Skeletal muscle tissue (tissue), 4 donors: ENCODE data around the gene LMF1. TPM values are rescaled to one million over a fixed set of nuclear protein-coding genes. Genes with fewer than 3 reads are reported as not detected.

Experiments
- H3K27ac ChIP-seq: one replicate; pipeline ENCODE4 v1.7.0; 2013; ENCODE audit warnings: mild to moderate bottlenecking, low read depth, low read length, inconsistent platforms
- H3K27me3 ChIP-seq, 3 donors: one replicate each; pipeline ENCODE4 v1.7.0; 2013; ENCODE audit warnings: low read length in 3 of 3; ENCODE audit not compliant: control insufficient read depth in 3 of 3, insufficient read depth in 3 of 3
- H3K36me3 ChIP-seq, 3 donors: one replicate each; pipeline ENCODE4 v1.7.0; 2013; ENCODE audit warnings: low read length in 3 of 3; ENCODE audit not compliant: control insufficient read depth in 3 of 3, insufficient read depth in 3 of 3
- H3K4me1 ChIP-seq, 3 donors: one replicate each; pipeline ENCODE4 v1.7.0; 2013; ENCODE audit warnings: low read length in 3 of 3, mild to moderate bottlenecking in 3 of 3; ENCODE audit not compliant: control insufficient read depth in 3 of 3, insufficient read depth in 3 of 3
- H3K4me3 ChIP-seq, 3 donors: one replicate each; pipeline ENCODE4 v1.7.0; 2013; ENCODE audit warnings: low read length in 3 of 3
- H3K9ac ChIP-seq, 3 donors: one replicate each; pipeline ENCODE4 v1.7.0; 2013; ENCODE audit warnings: low read length in 3 of 3, mild to moderate bottlenecking in 3 of 3, moderate library complexity in 2 of 3, low read depth in 1 of 3
- H3K9me3 ChIP-seq, 3 donors: one replicate each; pipeline ENCODE4 v1.7.0; 2013; ENCODE audit warnings: low read length in 3 of 3; ENCODE audit not compliant: control insufficient read depth in 3 of 3
- total RNA-seq: library from RNA; depleted of rRNA; stranded (reverse); fragments of >200 nt; gene quantifications from one replicate; pipeline ENCODE4 v1.2.3, GENCODE V29; 2014
- donor health status: Osteomylitis.

Gene LMF1
- total RNA-seq, 1 donor from 2014 or later, result 6.8 TPM

DNA sequence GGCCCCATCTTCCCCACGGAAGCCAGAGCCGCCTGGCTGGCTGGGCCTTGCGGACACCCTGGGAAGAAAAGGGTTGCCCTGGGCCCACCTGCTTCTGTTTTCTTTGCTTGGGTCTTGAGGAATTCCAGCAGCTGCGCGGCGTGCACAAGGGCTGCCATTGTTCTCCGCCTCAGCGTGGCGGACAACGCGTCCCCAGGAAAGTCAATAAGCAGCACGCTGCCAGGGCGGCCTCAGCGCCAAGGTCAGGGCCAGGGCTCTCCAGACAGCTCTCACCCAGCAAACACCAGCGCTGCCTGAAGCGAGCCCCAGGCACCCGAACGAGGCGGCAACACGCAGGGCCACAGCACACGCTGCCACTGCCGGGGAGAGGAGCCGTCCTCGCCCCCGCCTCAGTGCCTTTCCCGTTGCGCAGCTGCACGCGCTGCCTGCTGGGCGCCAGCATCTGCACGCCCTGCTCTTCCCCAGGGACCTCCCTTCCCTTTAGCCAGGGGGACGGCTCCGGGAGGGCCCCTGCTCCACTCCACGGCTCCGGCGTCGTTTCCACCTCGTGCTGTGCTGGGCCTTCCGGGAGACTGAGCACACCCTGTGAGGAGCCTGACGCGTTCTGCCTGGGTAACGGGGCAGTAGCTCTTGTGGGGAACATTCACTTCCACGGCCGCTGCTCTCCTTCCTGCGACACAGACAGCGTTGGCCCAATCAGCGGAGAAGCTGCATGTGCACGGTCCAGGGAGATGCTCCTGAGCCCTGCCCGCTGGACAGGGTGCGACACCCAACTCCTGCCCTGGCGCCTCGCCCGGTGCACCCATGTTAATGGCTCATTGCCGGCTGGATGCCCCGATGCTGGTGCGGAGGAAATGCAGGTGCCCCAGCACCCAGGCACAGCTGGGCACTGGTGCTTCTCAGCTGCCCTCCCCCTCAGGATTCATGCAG, 57.8 kb downstream of the LMF1 start:
- Histone ChIP-seq H3K9me3 (no peaks in the 10 kb centered on the region), H3K27me3 (no peaks in the 10 kb centered on the region), H3K4me1 (no peaks in the 10 kb centered on the region), H3K4me3 (no peak overlapping the region), H3K9ac (no peak overlapping the region), H3K36me3 (peaks cover 10 to 16% (median 14%) of the 10 kb centered on the region in 3 donors), H3K27ac (no peak overlapping the region)

DNA sequence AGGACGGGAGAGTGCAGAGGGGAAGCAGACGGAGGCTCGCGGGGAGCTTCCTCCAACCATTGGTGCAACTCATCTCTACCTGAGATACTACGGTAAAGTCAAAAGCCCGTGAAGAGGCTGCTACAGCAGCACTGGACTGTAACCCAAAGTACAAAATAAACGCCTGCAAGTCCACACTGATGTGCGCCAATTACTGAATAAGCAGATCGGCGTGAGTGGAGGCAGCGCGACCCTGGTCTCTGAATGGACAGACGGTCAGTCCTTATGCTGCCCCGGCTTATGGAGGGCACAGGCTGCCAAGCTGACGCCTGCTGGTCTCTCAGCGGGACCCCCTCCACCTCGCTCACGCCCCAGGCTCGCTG, 58.5 kb downstream of the LMF1 start:
- Histone ChIP-seq H3K27me3 (no peaks in the 10 kb centered on the region), H3K9me3 (no peaks in the 10 kb centered on the region), H3K27ac (no peak overlapping the region), H3K4me3 (no peak overlapping the region), H3K9ac (no peak overlapping the region), H3K4me1 (no peaks in the 10 kb centered on the region), H3K36me3 (peaks cover 16 to 20% (median 19%) of the 10 kb centered on the region in 3 donors)

DNA sequence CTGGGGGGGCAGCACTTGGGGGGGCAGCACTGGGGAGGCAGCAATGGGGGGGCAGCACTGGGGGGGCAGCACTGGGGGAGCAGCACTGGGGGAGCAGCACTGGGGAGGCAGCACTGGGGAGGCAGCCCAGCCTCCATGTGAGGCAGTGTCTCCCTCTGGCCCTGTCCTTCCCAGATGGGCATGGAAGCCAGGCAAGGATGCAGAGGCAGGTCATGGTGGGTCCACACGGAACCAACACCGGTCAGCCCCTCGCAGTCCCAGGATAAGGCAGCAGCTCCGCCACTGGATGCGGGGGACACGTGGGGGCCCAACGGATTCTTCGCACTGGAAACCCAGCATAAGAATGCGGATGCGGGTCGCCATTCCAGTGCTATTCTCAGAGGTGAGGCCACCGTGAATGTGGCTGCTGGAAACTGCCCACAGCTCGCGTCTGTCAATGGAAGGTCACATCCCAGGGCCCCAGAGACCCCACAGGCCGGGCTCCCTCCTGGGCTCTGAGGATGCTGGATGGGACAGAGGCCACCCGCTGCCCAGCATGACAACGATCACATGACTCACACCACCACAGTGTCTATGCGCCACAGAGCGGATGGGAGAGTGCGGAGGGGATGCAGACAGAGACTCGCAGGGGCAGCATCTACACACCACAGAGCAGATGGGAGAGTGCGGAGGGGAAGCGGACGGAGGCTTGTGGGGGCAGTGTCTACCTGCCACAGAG, 59.0 kb downstream of the LMF1 start:
- Histone ChIP-seq H3K9ac (no peak overlapping the region), H3K27ac (no peak overlapping the region), H3K4me3 (no peak overlapping the region), H3K9me3 (no peaks in the 10 kb centered on the region), H3K4me1 (no peaks in the 10 kb centered on the region), H3K27me3 (no peaks in the 10 kb centered on the region), H3K36me3 (peaks cover 18 to 21% (median 20%) of the 10 kb centered on the region in 3 donors)

DNA sequence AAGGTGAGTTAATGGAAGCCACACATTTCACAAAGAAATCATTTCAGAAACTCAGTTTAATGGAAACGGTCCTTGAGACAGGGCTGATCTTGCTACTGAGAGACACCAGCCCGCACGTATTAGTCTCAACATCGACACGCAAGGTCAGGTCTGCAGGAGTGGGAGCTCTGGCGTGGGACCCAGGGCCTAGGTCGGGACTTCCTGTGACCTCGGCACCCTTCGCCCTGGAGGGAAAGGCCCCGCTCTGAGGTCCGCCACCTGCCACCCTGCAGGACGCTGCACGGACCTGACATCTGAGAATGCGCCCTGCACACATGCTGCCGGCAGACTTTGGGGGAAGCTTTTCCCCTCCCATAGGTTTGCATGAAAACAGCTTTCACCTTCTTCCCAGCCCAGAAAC, 59.7 kb downstream of the LMF1 start:
- peaks cover 18 to 25% (median 23%) of the 10 kb centered on the region in 3 donors for H3K36me3 ChIP-seq
- no peak overlapping the region for H3K27ac ChIP-seq

GRCh38 chr16:910181-910580, 60.6 kb downstream of the LMF1 start:
- Histone ChIP-seq H3K4me1 (no peaks in the 10 kb centered on the region), H3K36me3 (peaks cover 18 to 27% (median 23%) of the 10 kb centered on the region in 3 donors)

More for the DNA sequence above, 59.7 kb downstream of the LMF1 start:
- no peaks in the 10 kb centered on the region for H3K4me1 ChIP-seq
- no peaks in the 10 kb centered on the region for H3K9me3 ChIP-seq
- no peak overlapping the region for H3K4me3 ChIP-seq
- no peak overlapping the region for H3K9ac ChIP-seq
- no peaks in the 10 kb centered on the region for H3K27me3 ChIP-seq

DNA sequence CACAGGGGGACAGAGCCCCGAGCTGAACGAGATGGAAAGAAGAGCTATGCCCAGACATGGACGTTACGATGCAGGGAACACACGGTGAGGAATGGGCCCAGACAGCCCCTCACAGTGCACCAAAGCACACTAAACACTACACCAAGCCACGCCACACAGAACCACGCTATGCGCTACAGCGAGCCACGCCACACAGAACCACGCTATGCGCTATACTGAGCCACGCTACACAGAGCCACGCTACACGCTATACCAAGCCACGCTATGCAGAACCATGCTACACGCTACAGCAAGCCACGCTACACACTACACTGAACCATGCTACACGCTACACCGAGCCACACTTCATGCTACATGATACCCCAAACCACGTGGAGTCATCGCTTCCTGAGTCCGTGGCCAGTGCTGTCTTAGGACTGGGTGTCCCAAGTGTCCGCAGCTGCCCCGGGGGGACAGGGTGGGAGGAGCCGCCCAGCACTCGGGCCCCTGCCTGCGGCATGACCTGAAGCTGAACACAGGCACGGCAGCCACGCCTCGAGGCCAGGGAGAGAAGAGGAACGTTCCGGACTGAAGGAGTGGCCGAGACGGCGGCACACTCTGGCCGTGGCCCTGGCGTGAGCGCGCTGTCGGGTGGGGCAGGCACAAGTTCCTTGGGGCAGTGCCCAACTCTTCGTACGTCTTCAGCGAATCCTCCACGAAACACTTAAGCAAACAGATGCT, 61.3 kb downstream of the LMF1 start:
- Histone ChIP-seq H3K27ac (no peak overlapping the region), H3K9me3 (no peaks in the 10 kb centered on the region), H3K36me3 (peaks cover 18 to 27% (median 23%) of the 10 kb centered on the region in 3 donors), H3K9ac (no peak overlapping the region), H3K4me3 (no peak overlapping the region), H3K27me3 (no peaks in the 10 kb centered on the region), H3K4me1 (no peaks in the 10 kb centered on the region)

More at GRCh38 chr16:910181-910580, 60.6 kb downstream of the LMF1 start:
- Histone ChIP-seq H3K9me3 (no peaks in the 10 kb centered on the region), H3K27me3 (no peaks in the 10 kb centered on the region), H3K4me3 (no peak overlapping the region), H3K27ac (no peak overlapping the region), H3K9ac (no peak overlapping the region)

- Histone ChIP-seq H3K27ac (no peak overlapping the region), H3K27me3 (no peaks in the 10 kb centered on the region), H3K4me3 (no peak overlapping the region), H3K36me3 (peaks cover 18 to 27% (median 23%) of the 10 kb centered on the region in 3 donors), H3K9ac (no peak overlapping the region), H3K9me3 (no peaks in the 10 kb centered on the region), H3K4me1 (no peaks in the 10 kb centered on the region)
Measured at GRCh38 chr16:908526-909155, 62.1 kb downstream of the LMF1 start.

GRCh38 chr16:907842-908241, 62.9 kb downstream of the LMF1 start:
- H3K4me1 ChIP-seq, result no peaks in the 10 kb centered on the region
- no peak overlapping the region for H3K9ac ChIP-seq
- H3K36me3 ChIP-seq, result peaks cover 18 to 27% (median 23%) of the 10 kb centered on the region in 3 donors
- H3K4me3 ChIP-seq, result no peak overlapping the region
- H3K27me3 ChIP-seq, result no peaks in the 10 kb centered on the region
- H3K9me3 ChIP-seq, result no peaks in the 10 kb centered on the region
- H3K27ac ChIP-seq, result no peak overlapping the region

DNA sequence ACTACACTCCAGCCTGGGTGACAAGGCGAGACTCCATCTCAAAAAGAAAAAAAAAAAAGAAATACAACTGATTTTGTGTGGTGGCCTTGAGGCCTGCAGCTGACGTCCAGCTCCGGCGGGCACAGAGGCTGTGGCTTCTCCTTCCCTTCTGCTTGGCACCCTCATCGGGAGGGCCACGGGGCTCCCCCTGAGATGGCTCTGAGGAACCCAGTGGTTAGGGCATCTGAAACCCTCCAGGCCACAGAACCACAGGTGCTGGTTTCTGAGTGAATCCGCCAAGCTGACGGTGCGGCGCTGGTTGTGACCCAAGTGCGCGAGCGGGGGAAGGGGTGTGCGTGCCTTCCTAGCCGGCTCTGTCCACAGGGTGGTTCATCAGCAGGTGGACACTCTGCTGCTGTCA, 63.4 kb downstream of the LMF1 start:
- Histone ChIP-seq H3K4me3 (no peak overlapping the region), H3K36me3 (peaks cover 18 to 27% (median 23%) of the 10 kb centered on the region in 3 donors), H3K9ac (no peak overlapping the region), H3K9me3 (no peaks in the 10 kb centered on the region), H3K27ac (no peak overlapping the region), H3K4me1 (peaks cover 0 to 1% (median 0%) of the 10 kb centered on the region in 3 donors), H3K27me3 (no peaks in the 10 kb centered on the region)
